HG03045 (cell line): ENCODE measurements around the gene GMIP.
"Not testable (repeated sequence)": the region's sequence is repeated elsewhere in the genome, so short reads cannot be mapped to it uniquely, and the experiment has no call there.

Experiments used
- ATAC-seq: cut with Tn5 transposase; IDR thresholded peaks from one replicate; pipeline ENCODE4 v1.9.1; 2021; ENCODE audit warnings: mild to moderate bottlenecking, moderate library complexity; ENCODE audit not compliant: unreplicated experiment

The GMIP gene

GRCh38 chr19:19613506-19613905 is 30.0 kb downstream of the GMIP start:
- ATAC-seq = no peak

- ATAC-seq = no peak
Observed at GRCh38 chr19:19610376-19611202, 32.9 kb downstream of the GMIP start.

GRCh38 chr19:19606686-19607085 is 36.8 kb downstream of the GMIP start:
- not testable (repeated sequence) for ATAC-seq

GRCh38 chr19:19606021-19606420 is 37.4 kb downstream of the GMIP start:
- no peak for ATAC-seq

GRCh38 chr19:19602713-19603324 is 40.6 kb downstream of the GMIP start:
- no peak for ATAC-seq

- ATAC-seq = no peak
Observed at GRCh38 chr19:19602136-19602712, 41.2 kb downstream of the GMIP start.

GRCh38 chr19:19600793-19601330 is 42.6 kb downstream of the GMIP start:
- ATAC-seq = no peak

- ATAC-seq = not testable (repeated sequence)
Observed at GRCh38 chr19:19598728-19599451, 44.6 kb downstream of the GMIP start.

- ATAC-seq = peak; percentile 54
Observed at GRCh38 chr19:19597809-19598306, 45.6 kb downstream of the GMIP start.

GRCh38 chr19:19595171-19595701 is 48.2 kb downstream of the GMIP start:
- ATAC-seq = no peak

GRCh38 chr19:19594381-19594780 is 49.1 kb downstream of the GMIP start:
- no peak for ATAC-seq

GRCh38 chr19:19592690-19593089 is 50.8 kb downstream of the GMIP start:
- ATAC-seq = no peak

- no peak for ATAC-seq
Observed at GRCh38 chr19:19591133-19591825, 52.2 kb downstream of the GMIP start.

- ATAC-seq = no peak
Observed at GRCh38 chr19:19588546-19588945, 54.9 kb downstream of the GMIP start.

GRCh38 chr19:19587771-19588170 is 55.7 kb downstream of the GMIP start:
- no peak for ATAC-seq

- no peak for ATAC-seq
Observed at GRCh38 chr19:19584356-19584755, 59.1 kb downstream of the GMIP start.

- ATAC-seq = no peak
Observed at GRCh38 chr19:19582471-19582870, 61.0 kb downstream of the GMIP start.

- ATAC-seq = no peak
Observed at GRCh38 chr19:19581391-19581790, 62.1 kb downstream of the GMIP start.

- no peak for ATAC-seq
Observed at GRCh38 chr19:19580418-19580817, 63.0 kb downstream of the GMIP start.
